HG03439 (cell line): ENCODE results near the gene CNGB1.
"Not testable (repeated sequence)": the region's sequence is repeated elsewhere in the genome, so short reads cannot be mapped to it uniquely, and the experiment has no call there.

ENCODE experiments used
- ATAC-seq: cut with Tn5 transposase; IDR thresholded peaks from one replicate; pipeline ENCODE4 v1.9.1; 2021; ENCODE audit warnings: mild to moderate bottlenecking, moderate library complexity; ENCODE audit not compliant: unreplicated experiment

CNGB1 gene

DNA sequence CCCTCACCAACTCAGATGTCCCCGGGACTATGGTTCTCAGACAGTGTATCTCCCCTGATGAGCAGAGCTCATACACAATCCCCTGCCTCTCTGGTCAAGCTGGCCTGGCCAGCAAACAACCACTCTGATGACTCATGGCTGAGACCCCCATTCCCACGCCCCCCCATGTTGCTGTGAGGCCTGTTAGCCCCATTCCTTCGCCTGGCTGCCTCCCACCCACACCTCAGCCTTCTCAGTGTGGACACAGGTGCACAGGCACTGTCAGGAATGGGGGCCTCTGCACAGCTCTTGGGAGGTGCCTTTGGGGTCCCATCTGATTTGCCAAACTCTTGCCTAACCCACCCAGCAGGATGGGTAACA, 80.2 kb downstream of the CNGB1 start:
- ATAC-seq, result no peak

DNA sequence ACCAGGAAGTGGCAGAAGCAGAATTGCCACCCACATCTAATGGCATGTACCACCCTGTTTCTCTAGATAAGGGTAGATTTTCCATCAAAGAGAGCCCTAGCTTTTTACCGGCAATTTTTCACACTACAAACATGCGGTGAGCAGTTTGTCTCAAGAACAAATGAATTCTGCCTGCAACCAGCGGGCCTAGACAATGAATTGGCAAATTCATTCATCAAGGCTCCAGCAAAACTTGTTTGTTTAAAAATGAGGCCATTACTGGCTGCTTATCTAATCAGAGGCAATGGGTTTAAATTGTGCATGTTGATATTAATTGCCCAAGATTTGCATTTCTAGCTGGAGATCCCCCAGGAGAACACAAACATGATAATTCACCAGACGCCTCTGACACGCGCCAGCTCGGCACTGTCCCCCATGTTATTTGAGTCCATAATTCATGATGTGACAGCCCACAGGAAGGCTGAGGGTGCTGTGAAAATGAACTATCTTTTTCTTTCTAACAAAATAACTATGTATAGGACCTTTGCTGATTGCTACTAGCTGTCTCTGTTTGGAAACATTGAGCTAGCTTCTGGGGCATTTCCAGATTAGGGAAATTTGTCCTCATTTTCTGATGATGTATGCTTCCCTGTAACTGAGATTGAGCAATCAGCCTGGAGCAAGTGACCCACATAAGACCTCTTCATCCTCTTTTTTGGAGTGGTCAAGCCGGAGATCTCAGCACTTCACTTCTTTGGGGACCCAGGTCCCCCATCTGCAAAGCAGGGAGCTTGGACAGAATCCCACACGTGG, 80.8 kb downstream of the CNGB1 start:
- ATAC-seq, result no peak

DNA sequence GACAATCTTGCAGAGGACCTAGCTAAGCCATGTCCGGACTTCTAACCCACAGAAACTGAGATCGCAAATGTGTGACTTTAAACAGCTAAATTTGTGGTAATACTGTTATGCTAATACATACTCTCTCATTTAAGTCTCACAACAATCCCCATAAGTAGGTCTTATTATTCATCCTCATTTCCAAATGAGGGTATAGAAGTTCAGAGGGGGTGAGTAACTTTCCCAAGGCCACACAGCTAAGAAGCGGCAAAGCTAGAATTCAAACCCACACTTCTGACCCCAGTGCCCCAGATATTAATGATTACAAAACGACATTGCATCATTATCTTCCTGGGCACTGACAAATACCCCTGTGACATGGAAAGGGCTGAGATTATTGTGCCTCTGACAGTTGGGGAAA, 81.4 kb downstream of the CNGB1 start:
- no peak for ATAC-seq

DNA sequence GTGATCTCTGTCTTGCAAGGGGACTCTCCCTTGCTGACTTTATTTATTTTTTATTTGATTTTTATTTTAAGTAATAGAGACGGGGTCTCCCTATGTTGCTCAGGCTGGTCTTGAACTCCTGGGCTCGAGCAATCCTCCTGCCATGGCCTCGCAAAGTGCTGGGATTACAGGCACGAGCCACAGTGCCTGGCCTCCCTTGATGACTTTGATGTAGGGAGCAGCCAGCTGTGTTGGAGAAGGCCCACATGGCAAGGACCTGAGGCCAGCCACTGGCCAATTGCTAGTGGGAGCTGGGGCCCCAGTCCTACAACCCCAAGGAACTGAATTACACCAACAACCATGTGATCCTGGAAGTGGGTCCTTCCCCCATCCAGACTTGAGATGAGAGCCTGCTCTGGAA, 81.8 kb downstream of the CNGB1 start:
- no peak for ATAC-seq

DNA sequence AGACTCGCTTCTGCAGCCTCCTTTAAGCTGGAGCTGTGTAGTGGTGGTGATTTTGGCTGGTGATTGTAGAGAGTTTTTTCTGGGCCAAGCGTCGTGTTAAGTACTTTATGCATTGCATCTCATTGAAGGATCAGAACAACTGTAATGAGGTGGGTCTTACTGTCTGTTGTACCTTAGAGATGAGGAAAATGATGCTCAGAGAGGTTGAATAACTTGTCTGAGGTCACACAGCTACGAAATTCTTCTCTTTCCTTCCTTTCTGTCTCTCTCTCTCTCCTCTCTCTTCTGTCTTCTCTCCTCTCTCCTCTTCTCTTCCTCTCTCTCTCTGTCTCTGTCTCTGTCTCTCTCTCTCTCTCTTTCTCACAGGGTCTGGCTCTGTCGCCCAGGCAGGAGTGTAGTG, 82.8 kb downstream of the CNGB1 start:
- no peak for ATAC-seq

DNA sequence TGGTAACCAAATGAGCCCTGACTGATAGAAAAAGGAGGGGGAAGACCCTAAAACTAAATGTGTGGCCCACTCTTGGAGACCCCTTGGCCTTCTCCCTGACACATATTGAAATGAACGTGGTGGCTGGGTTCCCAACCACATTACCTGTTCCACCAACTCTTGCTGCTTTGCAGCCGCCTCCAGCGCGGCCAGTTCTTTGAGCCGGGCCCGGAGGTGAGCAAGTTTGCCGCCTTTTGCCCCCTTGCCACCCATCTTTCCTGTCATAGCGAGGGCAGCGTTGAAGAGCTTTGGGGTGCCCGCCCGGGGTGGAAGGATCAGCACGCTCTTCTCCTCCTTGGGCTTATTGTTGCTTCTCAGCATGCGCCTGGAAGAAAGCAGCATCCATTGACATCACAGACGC, 83.2 kb downstream of the CNGB1 start:
- ATAC-seq, result no peak

DNA sequence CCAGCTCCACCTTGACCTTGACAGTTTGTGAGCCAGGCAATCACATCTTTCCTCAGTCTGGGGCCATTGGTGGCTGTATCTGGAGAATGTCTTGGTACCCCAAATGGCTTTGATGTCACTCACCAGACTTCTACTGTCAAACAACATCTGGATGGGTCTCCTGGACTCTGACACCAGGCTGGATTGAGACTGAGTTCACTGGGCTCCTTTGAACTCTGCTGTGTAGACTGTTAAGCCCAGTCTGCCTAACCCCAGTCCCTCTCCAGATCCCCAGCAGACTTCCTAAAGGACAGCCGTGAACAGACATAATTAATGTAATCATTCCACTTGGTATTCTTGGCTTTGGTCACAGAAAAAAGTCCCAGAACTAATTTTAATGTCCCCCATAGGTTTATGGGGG, 84.5 kb downstream of the CNGB1 start:
- no peak for ATAC-seq

DNA sequence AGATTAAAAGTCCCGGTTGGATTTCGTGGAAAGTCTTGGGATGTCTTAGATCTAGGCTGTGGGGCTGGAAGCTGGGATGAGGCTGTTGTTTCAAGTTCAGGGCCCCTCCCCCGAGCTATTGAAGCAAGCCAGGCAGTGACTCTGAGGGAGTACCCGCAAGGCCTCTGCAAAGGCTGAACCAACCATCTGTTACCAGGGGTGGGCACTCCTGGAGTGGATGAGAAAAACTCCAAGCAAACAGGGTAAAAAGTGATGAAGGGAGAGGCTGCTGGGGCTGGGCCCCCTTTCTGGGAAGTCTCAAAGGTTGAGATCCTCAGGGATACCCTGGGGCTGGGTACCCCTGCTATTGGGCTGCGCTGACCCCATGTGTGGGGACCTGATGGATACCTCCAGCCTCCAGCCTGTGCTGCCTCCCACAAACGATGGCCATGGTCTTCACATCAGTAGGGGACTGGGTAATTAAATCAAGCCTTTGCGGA, 86.2 kb downstream of the CNGB1 start:
- no peak for ATAC-seq

DNA sequence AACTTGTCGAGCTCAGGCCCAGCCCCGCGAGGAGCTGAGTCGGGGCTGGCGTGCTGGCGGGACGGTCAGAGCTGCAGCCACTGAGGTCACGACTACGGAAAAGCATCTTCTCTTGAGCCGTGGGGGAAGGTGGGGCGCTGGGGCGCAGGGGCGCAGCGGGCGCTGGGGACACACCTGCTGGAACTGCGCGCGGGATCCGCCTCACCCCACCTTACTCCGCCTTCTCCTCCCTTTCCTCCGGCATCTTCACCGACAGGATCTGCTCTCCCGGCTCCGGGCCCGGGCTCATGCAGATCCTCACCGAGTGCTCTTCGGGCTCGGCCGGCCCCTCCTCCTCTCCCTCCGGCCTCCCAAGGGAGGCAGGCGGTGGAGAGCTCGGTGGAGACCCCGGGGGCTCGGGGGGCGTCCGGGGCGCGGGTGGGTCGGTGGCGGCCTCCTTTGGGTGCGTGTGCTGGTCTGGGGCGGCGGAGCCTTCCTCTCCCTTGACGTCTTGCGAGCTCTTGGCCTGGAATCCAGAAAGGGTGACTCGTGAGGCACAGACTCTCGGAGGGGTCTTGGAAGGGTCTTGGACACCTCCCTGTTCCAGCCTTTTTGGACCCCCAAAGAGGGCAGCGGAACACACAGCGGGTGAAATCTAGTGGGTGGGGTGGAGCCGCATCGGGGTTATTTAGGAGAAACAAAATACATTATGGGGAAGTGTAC, 86.8 kb downstream of the CNGB1 start:
- no peak for ATAC-seq

DNA sequence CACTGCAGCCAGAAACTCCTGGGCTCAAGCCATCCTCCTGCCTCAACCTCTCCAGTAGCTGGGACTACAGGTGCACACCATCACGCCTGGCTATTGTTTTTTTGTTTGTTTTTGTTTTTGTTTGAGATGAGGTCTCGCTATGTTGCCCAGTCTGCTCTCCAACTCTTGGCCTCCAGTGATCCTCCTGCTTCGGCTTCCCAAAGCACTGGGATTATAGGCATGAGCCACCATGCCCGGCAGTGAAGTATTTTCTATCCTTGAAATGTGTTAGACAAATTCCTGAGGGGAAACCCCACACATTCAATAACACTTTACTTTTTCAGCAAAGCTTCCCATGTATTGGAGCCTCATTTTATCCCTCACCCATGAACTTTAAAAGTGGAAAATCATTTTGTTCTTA, 87.4 kb downstream of the CNGB1 start:
- ATAC-seq, result no peak

DNA sequence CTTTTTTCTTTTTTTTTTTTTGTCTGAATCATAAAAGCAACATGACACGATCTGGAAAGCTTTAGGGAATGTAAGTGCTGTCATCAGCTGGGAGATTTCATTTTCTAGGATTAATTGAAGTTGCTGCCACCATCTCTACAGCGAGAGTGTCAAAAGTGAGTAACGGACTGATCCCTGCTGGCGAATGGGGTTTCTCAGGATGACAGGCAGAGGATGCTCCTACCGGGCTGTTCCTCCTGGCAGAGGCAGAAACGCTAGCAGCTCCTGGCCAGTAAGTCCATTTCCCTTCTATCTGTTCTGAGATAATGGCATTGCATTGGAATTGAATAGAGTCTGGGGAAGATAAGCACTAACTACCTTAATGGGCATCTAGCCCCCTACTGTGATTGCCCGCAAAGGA, 88.1 kb downstream of the CNGB1 start:
- ATAC-seq, result no peak

DNA sequence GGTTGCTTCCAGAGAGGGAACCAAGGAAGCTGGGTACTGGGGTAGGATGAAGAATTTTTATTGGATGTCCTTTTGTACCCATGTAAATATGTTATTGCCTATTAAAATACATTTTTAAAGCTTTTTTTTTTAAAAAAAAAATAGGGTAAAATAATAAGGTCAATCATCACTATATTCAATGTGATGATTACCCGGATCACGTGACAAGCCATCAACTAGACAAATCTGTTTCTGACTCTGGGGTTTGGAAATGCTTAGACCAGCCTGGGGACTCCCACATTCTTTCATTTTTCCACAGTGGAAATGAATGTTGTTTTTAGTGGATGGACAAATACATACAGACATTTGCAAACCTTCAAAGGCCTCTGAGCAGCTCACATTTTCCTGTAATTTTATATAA, 88.7 kb downstream of the CNGB1 start:
- ATAC-seq, result no peak

DNA sequence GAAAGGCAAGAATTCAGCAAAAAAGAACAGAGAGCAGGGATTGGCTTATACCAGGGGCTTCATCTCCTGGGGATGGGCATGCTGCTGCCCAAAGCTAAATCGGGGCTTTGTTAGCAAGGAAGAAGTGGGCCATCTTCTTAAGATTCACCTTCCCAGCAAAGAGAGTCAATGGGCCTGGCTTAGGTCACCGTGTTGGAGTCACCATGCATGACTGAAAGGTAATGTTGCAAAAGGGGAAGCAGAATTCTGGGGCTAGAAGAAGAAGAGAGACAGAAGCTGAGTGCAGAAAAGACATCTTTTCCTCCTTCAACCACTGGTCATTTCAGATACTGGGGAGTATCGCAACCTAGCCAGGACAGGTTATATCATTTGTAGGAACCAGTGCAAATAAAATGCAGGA, 92.3 kb downstream of the CNGB1 start:
- ATAC-seq, result no peak

DNA sequence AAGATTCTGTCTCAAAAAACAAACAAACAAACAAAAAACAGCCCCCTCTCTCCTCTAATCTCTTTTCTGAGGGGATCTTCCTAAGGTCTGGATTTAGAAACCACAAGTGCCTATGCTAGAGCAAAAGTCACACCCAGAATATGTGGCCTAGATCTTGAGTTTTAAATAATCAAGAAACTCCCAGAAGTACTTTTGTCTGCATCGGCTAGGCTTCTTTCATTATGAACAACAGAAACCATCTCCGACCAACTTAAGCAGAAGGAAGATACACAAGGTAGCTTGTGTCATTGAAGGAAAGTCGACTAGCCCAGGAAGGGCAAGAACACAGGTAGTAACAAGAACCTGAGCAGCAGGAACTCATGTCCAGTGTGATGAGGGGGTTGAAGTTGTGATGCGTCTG, 94.7 kb downstream of the CNGB1 start:
- peak; percentile 46 for ATAC-seq

DNA sequence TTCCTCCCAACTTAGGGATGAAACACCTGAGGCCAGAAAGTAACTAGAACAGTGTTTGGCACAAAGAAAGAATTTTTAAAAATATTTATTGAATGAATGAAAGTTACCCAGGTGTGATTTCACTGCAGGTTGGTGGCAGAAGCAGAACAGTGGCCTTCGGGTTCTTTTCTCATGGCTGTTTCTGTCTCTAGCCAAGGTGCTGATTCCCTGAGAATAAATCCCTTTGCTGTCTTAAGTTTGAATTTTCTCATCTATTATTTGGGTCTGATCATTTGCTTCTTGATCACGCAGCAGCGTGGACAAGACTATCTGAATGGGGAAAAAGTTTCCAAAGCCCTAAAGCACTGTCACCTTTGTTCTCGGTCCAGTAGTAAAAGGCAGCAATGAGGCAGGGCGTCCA, 95.6 kb downstream of the CNGB1 start:
- no peak for ATAC-seq

DNA sequence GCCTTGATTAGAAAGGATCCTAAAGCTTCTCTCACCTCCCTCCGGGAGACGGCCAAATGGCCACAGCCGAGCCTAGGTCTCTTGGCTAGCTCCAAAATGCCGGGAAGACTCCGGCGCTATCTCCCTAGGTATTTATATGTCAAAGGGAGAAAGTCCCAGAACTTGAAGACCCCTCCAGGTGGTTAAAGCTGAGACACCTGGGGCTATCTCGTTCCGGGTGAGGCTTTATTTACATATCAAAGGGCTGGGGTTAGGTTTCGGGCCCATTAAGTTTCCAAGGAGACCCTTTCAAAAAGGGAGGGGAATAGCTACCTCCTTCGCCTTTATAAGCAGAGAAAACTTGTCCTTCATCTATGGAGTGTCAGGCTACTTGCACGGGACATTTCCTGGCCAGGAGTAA, 97.7 kb downstream of the CNGB1 start:
- ATAC-seq, result no peak

DNA sequence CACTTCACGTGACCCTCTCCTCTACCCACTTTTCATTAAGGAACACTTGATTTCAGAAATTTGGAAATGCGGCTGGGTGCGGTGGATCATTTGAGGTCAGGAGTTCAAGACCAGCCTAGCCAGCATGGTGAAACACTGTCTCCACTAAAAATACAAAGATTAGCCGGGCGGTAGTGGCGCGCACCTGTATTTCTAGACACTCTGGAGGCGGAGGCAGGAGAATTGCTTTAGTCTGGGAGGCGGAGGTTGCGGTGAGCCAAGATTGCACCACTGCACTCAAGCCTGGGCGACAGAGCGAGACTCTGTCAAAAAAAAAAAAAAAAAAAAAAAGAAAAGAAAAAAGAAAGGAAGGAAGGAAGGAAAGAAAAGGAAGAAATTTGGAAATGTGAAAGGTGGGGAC, 98.2 kb downstream of the CNGB1 start:
- not testable (repeated sequence) for ATAC-seq

DNA sequence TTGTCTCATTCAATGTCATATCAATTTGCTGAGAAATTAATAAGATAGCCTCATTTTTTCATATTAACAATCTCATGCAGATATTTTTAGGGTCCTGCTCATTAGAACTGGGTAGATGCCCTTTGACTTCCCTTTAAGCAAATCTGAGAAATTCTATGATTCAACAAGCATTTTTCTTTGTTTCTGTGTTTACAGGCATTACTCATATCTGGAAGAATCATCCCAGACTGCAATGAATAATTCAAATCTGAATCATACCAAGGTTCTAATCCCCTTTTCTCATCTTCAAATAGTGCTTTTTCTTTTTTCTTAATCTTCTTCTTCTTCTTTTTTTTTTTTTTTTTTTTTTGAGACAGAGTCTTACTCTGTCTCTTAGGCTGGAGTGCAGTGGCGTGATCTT, 99.5 kb downstream of the CNGB1 start:
- no peak for ATAC-seq

DNA sequence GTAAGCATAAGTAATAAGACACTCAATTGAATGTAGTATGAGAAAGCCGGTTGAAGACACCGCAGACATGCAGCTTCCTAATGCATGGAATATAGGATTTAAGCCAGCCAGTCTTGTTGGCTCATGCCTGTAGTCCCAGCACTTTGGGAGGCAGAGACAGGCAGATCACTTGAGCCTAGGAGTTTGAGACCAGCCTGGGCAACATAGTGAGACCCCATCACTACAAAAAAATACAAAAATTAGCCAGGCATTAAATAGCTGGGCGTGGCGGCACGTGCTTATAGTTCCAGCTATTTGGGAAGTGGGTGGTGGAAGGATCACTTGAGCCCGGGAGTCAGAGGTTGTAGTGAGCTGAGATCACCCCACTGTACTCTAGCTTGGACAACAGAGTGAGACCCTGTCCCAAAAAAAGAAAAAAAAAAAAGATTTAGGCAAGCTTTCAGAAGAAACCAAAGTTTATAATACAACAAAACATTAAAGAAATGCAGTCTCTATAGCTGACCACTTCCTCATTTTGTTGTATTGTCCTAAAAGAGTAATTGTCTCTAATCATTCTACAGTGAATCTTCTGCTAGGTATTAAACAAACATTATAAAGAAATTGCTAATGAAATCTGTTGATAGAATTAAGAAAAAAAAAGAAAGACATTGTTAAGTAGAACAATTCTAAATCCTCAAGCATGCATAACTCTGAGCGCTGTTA, 100.0 kb downstream of the CNGB1 start:
- ATAC-seq, result no peak

DNA sequence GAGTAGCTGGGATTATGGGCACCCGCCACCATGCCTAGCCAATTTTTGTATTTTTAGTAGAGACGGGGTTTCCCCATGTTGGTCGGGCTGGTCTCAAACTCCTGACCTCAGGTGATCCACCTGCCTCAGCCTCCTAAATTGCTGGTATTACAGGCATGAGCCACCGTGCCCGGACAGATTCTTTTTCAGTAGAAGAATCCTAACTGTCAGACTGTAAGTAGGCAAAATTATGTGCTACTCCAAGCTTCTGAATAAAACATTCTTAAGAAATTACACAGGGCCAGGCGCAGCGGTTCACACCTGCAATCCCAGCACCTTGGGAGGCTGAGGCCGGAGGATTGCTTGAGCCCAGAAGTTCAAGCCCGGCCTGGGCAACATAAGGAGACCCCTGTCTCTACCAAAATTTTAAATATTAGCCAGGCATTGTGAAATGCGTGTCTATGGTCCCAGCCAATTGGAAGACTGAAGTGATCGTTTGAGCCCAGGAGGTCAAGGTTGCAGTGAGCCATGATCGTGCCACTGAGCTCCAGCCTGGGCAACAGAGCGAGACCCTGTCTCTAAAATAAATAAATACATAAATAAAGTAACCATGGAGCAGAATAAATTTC, 101.9 kb downstream of the CNGB1 start:
- no peak for ATAC-seq

DNA sequence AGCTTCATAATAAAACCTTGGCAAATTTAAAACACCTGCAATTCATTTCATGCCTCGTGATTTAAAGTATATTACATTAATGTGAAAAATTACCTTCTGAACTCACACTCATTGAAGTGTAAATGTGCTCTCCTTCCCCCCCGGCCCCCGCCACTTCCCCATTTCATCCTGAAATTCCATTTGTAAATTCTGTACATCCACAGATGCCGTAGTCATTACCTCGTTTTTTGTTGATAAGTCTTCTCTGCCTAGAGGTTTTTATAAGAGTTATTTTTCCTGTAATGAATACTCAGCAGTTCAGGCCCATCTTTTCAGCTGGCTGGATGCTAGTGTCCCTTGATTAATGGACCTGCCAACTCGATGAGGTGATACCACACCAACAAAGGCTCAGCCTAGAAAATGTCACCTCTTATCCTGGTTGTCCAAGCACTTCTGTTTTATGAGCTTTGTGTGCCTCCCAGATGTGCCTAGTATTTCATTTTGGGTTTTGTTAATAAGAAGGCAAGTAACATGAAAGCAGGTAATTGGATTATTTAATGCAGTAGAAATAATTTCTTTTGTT, 103.8 kb downstream of the CNGB1 start:
- no peak for ATAC-seq
